Astrocyte (in vitro differentiated cells and primary cell): ENCODE results near the gene ENDOV. TPM values are rescaled to one million over a fixed set of nuclear protein-coding genes. Genes with fewer than 3 reads are reported as not detected.

Experiments used
- DNase-seq: peaks from one replicate; pipeline ENCODE4 v3.0.0-alpha.2; 2010; ENCODE audit warnings: low read depth
- FAIRE-seq: peaks from 2 replicates; lab custom pipeline; 2011; peaks lifted over from hg19 to GRCh38; lab: Jason Lieb, UNC
- H2AFZ ChIP-seq: 2 replicates; pipeline ENCODE4 v1.6.0; 2012; ENCODE audit warnings: low read depth, low read length, inconsistent platforms
- H3K27ac ChIP-seq: 2 replicates; pipeline ENCODE4 v1.5.1; 2011; ENCODE audit warnings: low read depth, low read length, inconsistent platforms
- H3K27me3 ChIP-seq: 2 replicates; pipeline ENCODE4 v1.6.0; 2011; ENCODE audit warnings: low read length, inconsistent platforms; ENCODE audit not compliant: insufficient read depth
- H3K36me3 ChIP-seq: 2 replicates; pipeline ENCODE4 v1.5.1; 2011; ENCODE audit warnings: low read length, inconsistent platforms; ENCODE audit not compliant: insufficient read depth
- H3K4me1 ChIP-seq: 2 replicates; pipeline ENCODE4 v1.5.1; 2011; ENCODE audit warnings: low read length, inconsistent platforms; ENCODE audit not compliant: insufficient read depth
- H3K4me2 ChIP-seq: 2 replicates; pipeline ENCODE4 v1.6.0; 2012; ENCODE audit warnings: low read length, inconsistent platforms
- H3K4me3 ChIP-seq: 2 replicates; pipeline ENCODE4 v1.5.1; 2011; ENCODE audit warnings: low read depth, mild to moderate bottlenecking, low read length, inconsistent platforms; ENCODE audit not compliant: insufficient read depth
- H3K79me2 ChIP-seq: 2 replicates; pipeline ENCODE4 v1.6.0; 2012; ENCODE audit warnings: mild to moderate bottlenecking, low read length, inconsistent platforms; ENCODE audit not compliant: insufficient read depth
- H3K9ac ChIP-seq: 2 replicates; pipeline ENCODE4 v1.6.0; 2012; ENCODE audit warnings: mild to moderate bottlenecking, low read length, inconsistent platforms
- H3K9me3 ChIP-seq: 2 replicates; pipeline ENCODE4 v1.5.1; 2012; ENCODE audit warnings: low read depth, mild to moderate bottlenecking, low read length, inconsistent platforms; ENCODE audit not compliant: insufficient read depth
- H4K20me1 ChIP-seq: 2 replicates; pipeline ENCODE4 v1.6.0; 2012; ENCODE audit warnings: low read length, inconsistent platforms; ENCODE audit not compliant: insufficient read depth
- H3K27ac Mint-ChIP-seq: one replicate; pipeline ENCODE4 v1.8.0; 2021; ENCODE audit warnings: mild to moderate bottlenecking, mixed read lengths; ENCODE audit not compliant: unreplicated experiment
- H3K27me3 Mint-ChIP-seq: one replicate; pipeline ENCODE4 v1.8.0; 2021; ENCODE audit warnings: low read depth, mixed read lengths; ENCODE audit not compliant: unreplicated experiment
- H3K36me3 Mint-ChIP-seq: one replicate; pipeline ENCODE4 v1.8.0; 2021; ENCODE audit warnings: low read depth, mixed read lengths; ENCODE audit not compliant: unreplicated experiment
- H3K4me1 Mint-ChIP-seq: one replicate; pipeline ENCODE4 v1.8.0; 2021; ENCODE audit warnings: low read depth, mixed read lengths; ENCODE audit not compliant: unreplicated experiment
- H3K4me3 Mint-ChIP-seq: one replicate; pipeline ENCODE4 v1.8.0; 2021; ENCODE audit warnings: mild to moderate bottlenecking, moderate library complexity, mixed read lengths; ENCODE audit not compliant: unreplicated experiment
- H3K9me3 Mint-ChIP-seq: one replicate; pipeline ENCODE4 v1.8.0; 2021; ENCODE audit warnings: mild to moderate bottlenecking, mixed read lengths; ENCODE audit not compliant: unreplicated experiment
- EZH2 ChIP-seq: IDR thresholded peaks from 2 replicates; pipeline ENCODE4 v1.6.1; 2012; ENCODE audit warnings: mild to moderate bottlenecking, low read length, inconsistent platforms; ENCODE audit not compliant: insufficient read depth
- total RNA-seq: library from RNA; stranded (reverse); gene quantifications from 2 replicates; pipeline ENCODE4 v1.2.1, GENCODE V29; 2021
- TF ChIP-seq, protein P1 (sequence below): IDR thresholded peaks from 2 replicates; pipeline ENCODE4 v1.5.1; 2011; ENCODE audit warnings: low read depth, mild to moderate bottlenecking, inconsistent platforms, low read length, moderate library complexity; ENCODE audit not compliant: insufficient read depth

ENDOV gene
- total RNA-seq, 1 donor from 2014 or later = 20.7 TPM

DNA sequence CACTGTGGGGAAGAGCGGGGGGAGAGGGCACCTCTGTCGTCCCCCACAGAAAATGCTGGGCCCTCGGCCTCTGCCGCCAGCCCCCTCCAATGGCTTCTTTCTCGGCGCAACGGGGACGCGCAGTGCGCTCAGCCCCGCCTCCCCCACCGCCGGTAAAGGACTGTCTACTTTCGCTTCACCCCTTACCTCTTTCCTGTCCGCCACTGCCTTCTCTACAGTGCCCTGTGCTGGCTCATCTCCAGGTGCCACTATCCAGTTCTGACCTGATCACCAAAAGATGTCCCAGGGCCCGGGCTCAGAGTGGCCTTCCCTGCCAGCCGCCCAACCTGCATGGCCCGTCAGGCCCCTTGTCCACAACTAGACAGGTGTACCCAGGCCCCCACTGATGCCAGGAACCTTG lies 7.3 kb downstream of the ENDOV start:
- Histone ChIP-seq H3K4me3 (no peak overlapping the region), H3K27ac (no peak overlapping the region), H3K4me2 (no peak overlapping the region), H4K20me1 (peaks cover 41% of the 10 kb centered on the region), H3K79me2 (peaks cover 9% of the 10 kb centered on the region), H3K9ac (no peak overlapping the region), H2AFZ (no peak overlapping the region), H3K36me3 (peaks cover 8% of the 10 kb centered on the region), H3K4me1 (no peaks in the 10 kb centered on the region), H3K9me3 (no peaks in the 10 kb centered on the region), H3K27me3 (no peaks in the 10 kb centered on the region)
- Mint-ChIP-seq H3K36me3 (peaks cover 8% of the 10 kb centered on the region), H3K27ac (no peak overlapping the region), H3K4me1 (peaks cover 3% of the 10 kb centered on the region), H3K4me3 (no peak overlapping the region), H3K27me3 (no peaks in the 10 kb centered on the region), H3K9me3 (no peaks in the 10 kb centered on the region)
- TF ChIP-seq, protein P1, sequence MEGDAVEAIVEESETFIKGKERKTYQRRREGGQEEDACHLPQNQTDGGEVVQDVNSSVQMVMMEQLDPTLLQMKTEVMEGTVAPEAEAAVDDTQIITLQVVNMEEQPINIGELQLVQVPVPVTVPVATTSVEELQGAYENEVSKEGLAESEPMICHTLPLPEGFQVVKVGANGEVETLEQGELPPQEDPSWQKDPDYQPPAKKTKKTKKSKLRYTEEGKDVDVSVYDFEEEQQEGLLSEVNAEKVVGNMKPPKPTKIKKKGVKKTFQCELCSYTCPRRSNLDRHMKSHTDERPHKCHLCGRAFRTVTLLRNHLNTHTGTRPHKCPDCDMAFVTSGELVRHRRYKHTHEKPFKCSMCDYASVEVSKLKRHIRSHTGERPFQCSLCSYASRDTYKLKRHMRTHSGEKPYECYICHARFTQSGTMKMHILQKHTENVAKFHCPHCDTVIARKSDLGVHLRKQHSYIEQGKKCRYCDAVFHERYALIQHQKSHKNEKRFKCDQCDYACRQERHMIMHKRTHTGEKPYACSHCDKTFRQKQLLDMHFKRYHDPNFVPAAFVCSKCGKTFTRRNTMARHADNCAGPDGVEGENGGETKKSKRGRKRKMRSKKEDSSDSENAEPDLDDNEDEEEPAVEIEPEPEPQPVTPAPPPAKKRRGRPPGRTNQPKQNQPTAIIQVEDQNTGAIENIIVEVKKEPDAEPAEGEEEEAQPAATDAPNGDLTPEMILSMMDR = no peak
- TF ChIP-seq EZH2 = no peak
- FAIRE-seq (no peak), DNase-seq (no peak)

DNA sequence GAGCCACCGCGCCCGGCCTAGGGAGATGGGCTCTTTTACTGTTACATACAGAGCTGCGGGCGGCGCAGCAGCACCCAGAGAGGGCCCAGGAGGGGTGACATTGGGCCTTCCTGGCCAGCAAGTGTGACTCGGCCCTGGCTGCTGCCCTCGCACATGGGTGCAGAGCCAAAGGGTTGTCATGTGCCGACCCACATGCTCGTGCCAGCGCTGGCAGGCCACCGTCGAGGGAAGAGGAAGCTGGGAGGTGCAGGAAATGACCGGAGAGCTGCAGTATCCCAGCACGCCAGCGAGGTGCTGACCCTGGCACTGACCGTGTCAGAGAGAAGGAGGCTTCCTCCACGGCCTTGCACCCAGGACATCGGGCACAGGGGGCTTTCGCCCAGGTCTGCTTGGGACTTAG lies 8.0 kb downstream of the ENDOV start:
- peaks cover 2% of the 10 kb centered on the region for H3K79me2 ChIP-seq
- no peaks in the 10 kb centered on the region for H3K27me3 ChIP-seq
- no peaks in the 10 kb centered on the region for H3K9me3 ChIP-seq
- DNase-seq (no peak), FAIRE-seq (no peak)
- Mint-ChIP-seq H3K27me3 (no peaks in the 10 kb centered on the region), H3K36me3 (peaks cover 7% of the 10 kb centered on the region), H3K4me3 (no peak overlapping the region), H3K4me1 (peaks cover 3% of the 10 kb centered on the region), H3K27ac (no peak overlapping the region), H3K9me3 (no peaks in the 10 kb centered on the region)
- H3K9ac ChIP-seq = no peak overlapping the region
- H4K20me1 ChIP-seq = peaks cover 34% of the 10 kb centered on the region
- no peak overlapping the region for H3K4me2 ChIP-seq
- H3K27ac ChIP-seq = no peak overlapping the region
- TF ChIP-seq, protein P1 = no peak
- no peak for TF ChIP-seq EZH2
- H3K36me3 ChIP-seq = peaks cover 3% of the 10 kb centered on the region
- H2AFZ ChIP-seq = no peak overlapping the region
- H3K4me3 ChIP-seq = no peak overlapping the region
- H3K4me1 ChIP-seq = no peaks in the 10 kb centered on the region

DNA sequence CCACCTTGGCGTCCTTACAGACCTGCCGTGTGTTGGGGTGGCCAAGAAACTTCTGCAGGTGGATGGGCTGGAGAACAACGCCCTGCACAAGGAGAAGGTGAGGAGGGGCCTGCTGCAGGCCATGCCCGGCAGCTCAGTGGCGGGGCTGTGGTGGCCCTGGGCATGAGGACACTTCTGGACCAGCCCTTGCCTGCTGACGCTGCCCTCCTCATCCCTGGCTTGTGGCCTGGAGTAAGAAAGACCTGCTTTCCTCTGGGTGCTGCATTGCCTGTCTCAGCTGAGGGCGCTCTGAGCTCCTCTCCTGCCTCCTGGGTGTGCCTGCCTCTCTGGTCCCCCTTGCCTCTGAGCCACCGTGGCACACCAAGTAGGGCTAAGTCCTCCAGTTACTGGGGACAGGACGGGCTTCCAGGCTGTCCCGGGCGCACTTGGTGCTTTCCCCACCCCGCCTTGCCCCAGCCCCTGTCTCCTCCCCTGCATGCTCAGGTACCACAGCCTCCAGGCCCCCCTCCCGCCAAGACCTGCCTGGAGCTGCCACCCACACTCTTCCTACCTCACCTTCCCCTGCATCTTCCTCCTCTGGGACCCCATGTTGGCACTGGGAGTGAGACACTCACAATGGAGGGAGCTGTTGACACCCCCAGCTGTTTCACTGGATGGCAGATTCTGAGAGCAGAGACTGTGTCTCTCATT lies 8.7 kb downstream of the ENDOV start:
- no peak for FAIRE-seq
- Mint-ChIP-seq H3K27ac (no peak overlapping the region), H3K36me3 (peaks cover 7% of the 10 kb centered on the region)

More for the DNA sequence above, 8.7 kb downstream of the ENDOV start:
- Histone ChIP-seq H3K27ac (no peak overlapping the region), H2AFZ (no peak overlapping the region), H4K20me1 (peaks cover 27% of the 10 kb centered on the region), H3K36me3 (no peaks in the 10 kb centered on the region), H3K79me2 (no peaks in the 10 kb centered on the region), H3K4me2 (no peak overlapping the region), H3K27me3 (no peaks in the 10 kb centered on the region), H3K9ac (no peak overlapping the region), H3K4me1 (no peaks in the 10 kb centered on the region), H3K4me3 (no peak overlapping the region), H3K9me3 (no peaks in the 10 kb centered on the region)
- H3K4me3 Mint-ChIP-seq = no peak overlapping the region
- H3K9me3 Mint-ChIP-seq = no peaks in the 10 kb centered on the region
- H3K27me3 Mint-ChIP-seq = no peaks in the 10 kb centered on the region
- TF ChIP-seq, protein P1 = no peak
- no peak for TF ChIP-seq EZH2
- no peak for DNase-seq
- H3K4me1 Mint-ChIP-seq = no peaks in the 10 kb centered on the region
